SH-SY5Y (cell line): ENCODE results near the gene AGO3.

Experiments used
- GATA2 ChIP-seq: IDR thresholded peaks from 2 replicates; pipeline ENCODE4 v1.6.1; 2011; ENCODE audit warnings: mild to moderate bottlenecking, low read depth, low read length
- GATA3 ChIP-seq: IDR thresholded peaks from 2 replicates; pipeline ENCODE4 v1.6.1; 2011; ENCODE audit warnings: low read depth, mild to moderate bottlenecking, low read length, moderate library complexity

DNA sequence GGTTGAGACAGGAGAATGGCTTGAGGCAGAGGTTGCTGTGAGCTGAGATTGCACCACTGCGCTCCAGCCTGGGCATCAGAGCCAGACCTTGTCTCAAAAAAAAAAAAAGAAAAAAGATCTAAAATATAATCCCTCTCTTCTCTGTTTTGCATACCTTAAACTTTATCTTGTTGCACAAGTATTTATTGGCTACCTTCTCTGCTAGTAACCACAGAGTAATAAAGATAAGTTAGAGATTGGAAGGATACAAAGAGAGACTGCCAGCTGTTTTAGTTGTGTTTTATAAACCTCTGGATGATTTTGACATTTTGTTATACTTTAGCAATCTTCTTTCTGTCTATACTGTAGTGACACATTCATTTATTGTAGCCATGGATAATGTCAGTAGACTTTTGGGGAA is 27.7 kb downstream of the AGO3 start:
- TF ChIP-seq GATA2 (no peak), GATA3 (no peak)
